HCT116 (cell line): ENCODE results near the gene DHRS4L2. TPM values are rescaled to one million over a fixed set of nuclear protein-coding genes. Genes with fewer than 3 reads are reported as not detected.
A peak's percentile ranks its signal among the peaks of the same experiment; 100 is the strongest.
"Not testable (repeated sequence)": the region's sequence is repeated elsewhere in the genome, so short reads cannot be mapped to it uniquely, and the experiment has no call there.

Source experiments
- ATAC-seq: fragments of 200-7000 bp; cut with Tn5 transposase; 2 replicates; pipeline ENCODE4 v1.9.1; 2020; ENCODE audit warnings: mild to moderate bottlenecking, moderate library complexity
- BruUV-seq: library from RNA; stranded (reverse); fragments of 400-500 nt; replicated peaks from 2 replicates; lab custom pipeline; 2021; lab: Mats Ljungman, UMichigan
- CTCF ChIA-PET: fragments of 300-600 bp; sonication (Branson Sonifier 250); formaldehyde crosslinking; loops from one replicate; lab custom pipeline; 2021; ENCODE audit warnings: antibody characterized with exemption; lab: Charles Lee
- POLR2A ChIA-PET: fragments of 300-600, 350-600 bp; sonication (Branson Sonifier 250); formaldehyde crosslinking; loops from one replicate; lab custom pipeline; 2021; ENCODE audit warnings: antibody characterized with exemption; lab: Charles Lee
- RAD21 ChIA-PET, 2 experiments: fragments of 300-600 bp; sonication (Branson Sonifier 250); formaldehyde crosslinking; loops; one replicate each; lab custom pipeline; 2023; ENCODE audit warnings: low total read pairs in 2 of 2; ENCODE audit not compliant: uncharacterized antibody in 2 of 2, unreplicated experiment in 2 of 2, low non-redundant PET in 1 of 2; lab: Charles Lee
- DNase-seq: peaks from one replicate; pipeline ENCODE4 v3.0.0-alpha.2; 2010; ENCODE audit warnings: low read depth, low spot score
- H2AFZ ChIP-seq: fragments of 200-600 bp; shearing (Covaris generic), sonication (generic); 2 replicates; pipeline ENCODE4 v1.6.1; 2017; ENCODE audit warnings: low read depth, mixed run types, mixed read lengths, antibody characterized with exemption, low read length; ENCODE audit not compliant: poor library complexity, severe bottlenecking
- H3K27ac ChIP-seq: 2 replicates; pipeline ENCODE4 v1.5.1; 2012; ENCODE audit warnings: low read depth, low read length
- H3K27me3 ChIP-seq: fragments of 200-600 bp; sonication (generic); 2 replicates; pipeline ENCODE4 v1.6.1; 2016; ENCODE audit warnings: mixed run types, low read length, mixed read lengths; ENCODE audit not compliant: insufficient read depth
- H3K36me3 ChIP-seq, 2 experiments: fragments of 200-500 bp in 1 of 2; fragments of 200-600 bp in 1 of 2; sonication (Bioruptor generic) in 1 of 2; sonication (generic) in 1 of 2; 2 replicates each; pipeline versions ENCODE4 v1.5.1 to v1.6.1; 2014 to 2016; ENCODE audit warnings: low read length in 2 of 2, inconsistent platforms in 1 of 2, mixed read lengths in 1 of 2, mixed run types in 1 of 2; ENCODE audit not compliant: insufficient read depth in 2 of 2, control insufficient read depth in 1 of 2
- H3K4me1 ChIP-seq, 2 experiments: fragments of 200-600 bp in 1 of 2; sonication (generic) in 1 of 2; 2 replicates each; pipeline versions ENCODE4 v1.5.1 to v1.6.1; 2012 to 2017; ENCODE audit warnings: low read length in 2 of 2, inconsistent platforms in 1 of 2, mild to moderate bottlenecking in 1 of 2, mixed read lengths in 1 of 2, mixed run types in 1 of 2, moderate library complexity in 1 of 2; ENCODE audit not compliant: insufficient read depth in 2 of 2, control insufficient read depth in 1 of 2
- H3K4me2 ChIP-seq: fragments of 200-600 bp; sonication (generic); 2 replicates; pipeline ENCODE4 v1.6.1; 2017; ENCODE audit warnings: mixed run types, low read length, mixed read lengths
- H3K4me3 ChIP-seq, 2 experiments: fragments of 200-600 bp in 1 of 2; sonication (generic) in 1 of 2; replicated peaks in 1 of 2; 2 replicates each; pipeline ENCODE4 v1.5.1; 2011 to 2016; ENCODE audit warnings: low read length in 2 of 2, control low read depth in 1 of 2, low read depth in 1 of 2, mild to moderate bottlenecking in 1 of 2, mixed read lengths in 1 of 2, mixed run types in 1 of 2
- H3K79me2 ChIP-seq: fragments of 200-600 bp; sonication (generic); 2 replicates; pipeline ENCODE4 v1.6.1; 2017; ENCODE audit warnings: mild to moderate bottlenecking, mixed run types, low read length, moderate library complexity, mixed read lengths; ENCODE audit not compliant: insufficient read depth
- H3K9ac ChIP-seq: fragments of 200-600 bp; sonication (generic); 2 replicates; pipeline ENCODE4 v1.6.1; 2016; ENCODE audit warnings: low read length, mixed read lengths
- H3K9me2 ChIP-seq: fragments of 200-600 bp; sonication (generic), shearing (Covaris generic); 2 replicates; pipeline ENCODE4 v1.6.1; 2017; ENCODE audit warnings: mixed run types, mild to moderate bottlenecking, moderate library complexity; ENCODE audit not compliant: insufficient read depth
- H3K9me3 ChIP-seq, 2 experiments: fragments of 200-500 bp in 1 of 2; fragments of 200-600 bp in 1 of 2; sonication (Bioruptor generic) in 1 of 2; sonication (generic) in 1 of 2; 2 replicates each; pipeline ENCODE4 v1.6.1; 2014 to 2017; ENCODE audit warnings: low read length in 2 of 2, mixed read lengths in 2 of 2, inconsistent platforms in 1 of 2, low read depth in 1 of 2, mild to moderate bottlenecking in 1 of 2, mixed run types in 1 of 2, moderate library complexity in 1 of 2; ENCODE audit not compliant: control insufficient read depth in 1 of 2, insufficient read depth in 1 of 2
- H4K20me1 ChIP-seq: fragments of 200-600 bp; sonication (generic), shearing (Covaris generic); 2 replicates; pipeline ENCODE4 v1.6.1; 2017; ENCODE audit warnings: mixed run types, mild to moderate bottlenecking, moderate library complexity; ENCODE audit not compliant: insufficient read depth
- CEBPB ChIP-seq: IDR thresholded peaks from 2 replicates; pipeline ENCODE4 v1.6.1; 2012; ENCODE audit warnings: low read depth
- CTCF ChIP-seq, 3 experiments: fragments of 200-600 bp in 1 of 3; sonication (generic) in 1 of 3; IDR thresholded peaks in 2 of 3; conservative IDR thresholded peaks in 1 of 3; 2 replicates each; pipeline ENCODE4 v1.5.1; 2012 to 2017; ENCODE audit warnings: low read depth in 2 of 3, low read length in 2 of 3, antibody characterized with exemption in 1 of 3, borderline replicate concordance in 1 of 3, control low read depth in 1 of 3, mild to moderate bottlenecking in 1 of 3, mixed read lengths in 1 of 3, mixed run types in 1 of 3, moderate library complexity in 1 of 3; ENCODE audit not compliant: insufficient read depth in 1 of 3
- RAD21 ChIP-seq: IDR thresholded peaks from 2 replicates; pipeline ENCODE4 v1.6.1; 2012; ENCODE audit warnings: low read depth, mild to moderate bottlenecking
- SRF ChIP-seq: IDR thresholded peaks from 2 replicates; pipeline ENCODE4 v1.6.1; 2012; ENCODE audit warnings: low read depth
- intact Hi-C: fragments of 100-400 bp; cut with micrococcal nuclease; formaldehyde crosslinking; loops from 2 replicates; pipeline ENCODE4 v1.10.0; 2022
- total RNA-seq: library from RNA; stranded (reverse); gene quantifications from one replicate; pipeline ENCODE4 v1.2.1, GENCODE V29; 2021; ENCODE audit not compliant: unreplicated experiment
- TF ChIP-seq, protein P1 (sequence below): IDR thresholded peaks from 2 replicates; pipeline ENCODE4 v1.6.1; 2012

The DHRS4L2 gene
- total RNA-seq, 1 experiment from 2014 or later: 18.6 TPM

- H2AFZ ChIP-seq, H3K9me2 ChIP-seq, H3K27ac ChIP-seq, H3K4me3 ChIP-seq, DNase-seq, H3K79me2 ChIP-seq, H3K36me3 ChIP-seq, H3K4me1 ChIP-seq, POLR2A ChIA-PET, ATAC-seq, H3K4me2 ChIP-seq, H3K9me3 ChIP-seq, H3K9ac ChIP-seq, H4K20me1 ChIP-seq, CTCF ChIA-PET, H3K27me3 ChIP-seq, BruUV-seq, RAD21 ChIA-PET: not testable (repeated sequence)
- intact Hi-C loops: loop anchor here (5.0 to 10.0 kb wide), 2 partner anchors 58 to 285 kb away; partner anchors contain the start of genes DHRS1, DHRS4 and NOP9
These were observed 24.1 kb downstream of the DHRS4L2 start for GRCh38 chr14:24012726-24013273.

- Histone ChIP-seq H2AFZ (peak overlapping the region; percentile 17), H3K4me1 (peaks cover 0 to 4% of the 10 kb centered on the region in 2 experiments; a peak in 1 of 4 replicates), H3K27me3 (no peaks in the 10 kb centered on the region), H3K36me3 (no peaks in the 10 kb centered on the region), H3K4me3 (no peak overlapping the region), H3K79me2 (no peaks in the 10 kb centered on the region), H4K20me1 (no peaks in the 10 kb centered on the region), H3K9me2 (no peaks in the 10 kb centered on the region), H3K4me2 (no peak overlapping the region; the same call in 1 of the 2 replicates), H3K9ac (no peak overlapping the region), H3K9me3 (no peaks in the 10 kb centered on the region), H3K27ac (no peak overlapping the region)
- ChIA-PET POLR2A (no interaction called here), RAD21 (no interaction called here), CTCF (interaction anchor here (1.1 kb wide), 1 partner anchor 284 kb away, joined by 3 read pairs; no protein-coding TSS in a partner anchor)
- TF ChIP-seq SRF (no peak), CEBPB (no peak), RAD21 (peak; percentile 95), CTCF (IDR thresholded peaks at IDR 0.05 in 2 of 3, conservative IDR thresholded peaks at IDR 0.05 in 1 of 3; ENCODE audit: borderline replicate concordance in 1 of 3, insufficient read depth in 1 of 3, low read depth in 2 of 3, low read length in 2 of 3) (peak; percentile 86 to 90 (median 87))
- TF ChIP-seq, protein P1, sequence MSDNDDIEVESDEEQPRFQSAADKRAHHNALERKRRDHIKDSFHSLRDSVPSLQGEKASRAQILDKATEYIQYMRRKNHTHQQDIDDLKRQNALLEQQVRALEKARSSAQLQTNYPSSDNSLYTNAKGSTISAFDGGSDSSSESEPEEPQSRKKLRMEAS: no peak
- intact Hi-C loops: loop anchor here (1.0 to 10.0 kb wide), 5 partner anchors 45 to 423 kb away; partner anchors contain the start of genes DHRS1, DHRS4 and NOP9
- DNase-seq (peak; percentile 78), ATAC-seq (peak; percentile 99)
- BruUV-seq: no TSS peak
These were observed 25.2 kb downstream of the DHRS4L2 start for GRCh38 chr14:24013654-24014514.

- H3K4me3 ChIP-seq, CTCF ChIA-PET: not testable (repeated sequence)
These were observed 27.0 kb downstream of the DHRS4L2 start for GRCh38 chr14:24015745-24016144.

More at GRCh38 chr14:24015745-24016144, 27.0 kb downstream of the DHRS4L2 start:
- RAD21 ChIA-PET, H3K9ac ChIP-seq, H3K79me2 ChIP-seq, H3K9me3 ChIP-seq, H3K4me2 ChIP-seq, H4K20me1 ChIP-seq, H3K27me3 ChIP-seq, H3K9me2 ChIP-seq, H3K4me1 ChIP-seq, BruUV-seq, DNase-seq, ATAC-seq, H3K27ac ChIP-seq, H2AFZ ChIP-seq, POLR2A ChIA-PET, H3K36me3 ChIP-seq: not testable (repeated sequence)
- intact Hi-C loops: loop anchor here (2.0 to 10.0 kb wide), 3 partner anchors 43 to 421 kb away; partner anchors contain the start of gene DHRS4
